SK-N-MC (cell line): ENCODE results near the gene AURKAIP1.

Experiments
- EZH2 ChIP-seq: fragments of 200-600 bp; sonication (generic); IDR thresholded peaks from one replicate; pipeline ENCODE4 v1.6.1; 2017; ENCODE audit warnings: antibody characterized with exemption
- FOXP2 ChIP-seq: optimal IDR thresholded peaks from 2 replicates; pipeline ENCODE3; 2011; ENCODE audit warnings: mild to moderate bottlenecking, moderate library complexity; ENCODE audit not compliant: insufficient read depth; ENCODE audit errors: extremely low read length, control extremely low read depth
- POLR2AphosphoS5 ChIP-seq: IDR thresholded peaks from 2 replicates; pipeline ENCODE4 v1.6.1; 2012; ENCODE audit warnings: mild to moderate bottlenecking, low read depth, low read length, borderline replicate concordance

GRCh38 chr1:1388078-1388472 is 13.1 kb upstream of the AURKAIP1 start:
- TF ChIP-seq EZH2 (no peak), POLR2AphosphoS5 (no peak), FOXP2 (no peak)
